Body of pancreas (tissue), 4 donors: ENCODE measurements around the gene PGS1.

Experiments
- POLR2A ChIP-seq, 3 donors: fragments of 450-650 bp; IDR thresholded peaks; one replicate each; pipeline ENCODE4 v1.6.1; 2016; ENCODE audit warnings: antibody characterized with exemption in 3 of 3, mild to moderate bottlenecking in 2 of 3
- TF ChIP-seq, protein P1 (sequence below), 7 experiments: fragments of 450-650 bp in 4 of 7; fragments of 200-600 bp in 3 of 7; sonication (generic) in 3 of 7; IDR thresholded peaks; one replicate each; pipeline ENCODE4 v1.5.1; 2016 to 2019; ENCODE audit warnings: antibody characterized with exemption in 7 of 7

DNA sequence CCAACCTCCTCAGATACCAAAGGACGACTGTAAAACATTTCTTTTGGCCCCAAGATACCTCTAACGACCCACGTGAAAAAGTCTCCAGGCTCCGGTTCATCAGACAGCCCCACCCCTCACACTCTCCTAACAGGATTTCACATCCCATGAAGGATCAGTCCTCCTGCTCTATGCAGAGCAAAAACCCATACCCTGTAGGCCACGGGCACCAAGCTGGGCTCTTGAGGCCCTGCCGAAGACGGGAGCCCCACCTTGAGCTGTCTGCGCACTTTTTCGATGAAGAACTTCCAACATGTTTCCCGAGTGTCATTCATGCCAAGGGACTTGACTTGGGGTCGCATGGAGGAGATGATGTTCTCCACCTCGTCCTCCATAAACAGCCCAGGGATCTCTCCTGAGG is 89.9 kb downstream of the PGS1 start:
- TF ChIP-seq, protein P1, sequence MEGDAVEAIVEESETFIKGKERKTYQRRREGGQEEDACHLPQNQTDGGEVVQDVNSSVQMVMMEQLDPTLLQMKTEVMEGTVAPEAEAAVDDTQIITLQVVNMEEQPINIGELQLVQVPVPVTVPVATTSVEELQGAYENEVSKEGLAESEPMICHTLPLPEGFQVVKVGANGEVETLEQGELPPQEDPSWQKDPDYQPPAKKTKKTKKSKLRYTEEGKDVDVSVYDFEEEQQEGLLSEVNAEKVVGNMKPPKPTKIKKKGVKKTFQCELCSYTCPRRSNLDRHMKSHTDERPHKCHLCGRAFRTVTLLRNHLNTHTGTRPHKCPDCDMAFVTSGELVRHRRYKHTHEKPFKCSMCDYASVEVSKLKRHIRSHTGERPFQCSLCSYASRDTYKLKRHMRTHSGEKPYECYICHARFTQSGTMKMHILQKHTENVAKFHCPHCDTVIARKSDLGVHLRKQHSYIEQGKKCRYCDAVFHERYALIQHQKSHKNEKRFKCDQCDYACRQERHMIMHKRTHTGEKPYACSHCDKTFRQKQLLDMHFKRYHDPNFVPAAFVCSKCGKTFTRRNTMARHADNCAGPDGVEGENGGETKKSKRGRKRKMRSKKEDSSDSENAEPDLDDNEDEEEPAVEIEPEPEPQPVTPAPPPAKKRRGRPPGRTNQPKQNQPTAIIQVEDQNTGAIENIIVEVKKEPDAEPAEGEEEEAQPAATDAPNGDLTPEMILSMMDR (IDR thresholded peaks at IDR 0.05), result no peak
- TF ChIP-seq POLR2A (IDR thresholded peaks at IDR 0.05), result no peak
